Ishikawa (cell line): ENCODE measurements around the gene DENND1A.

Experiments
- CEBPB ChIP-seq: IDR thresholded peaks from 2 replicates; pipeline ENCODE4 v1.6.1; 2012
- CREB1 ChIP-seq: IDR thresholded peaks from 2 replicates; pipeline ENCODE4 v1.6.1; 2012; ENCODE audit warnings: low read depth
- EGR1 ChIP-seq: IDR thresholded peaks from 2 replicates; pipeline ENCODE4 v1.6.1; 2012
- EP300 ChIP-seq: IDR thresholded peaks from 2 replicates; pipeline ENCODE4 v1.6.1; 2012; ENCODE audit warnings: borderline replicate concordance
- FOXM1 ChIP-seq: IDR thresholded peaks from 2 replicates; pipeline ENCODE4 v1.6.1; 2012; ENCODE audit warnings: low read depth, borderline replicate concordance
- MAX ChIP-seq: IDR thresholded peaks from 2 replicates; pipeline ENCODE4 v1.6.1; 2012
- NFIC ChIP-seq: IDR thresholded peaks from 2 replicates; pipeline ENCODE4 v1.6.1; 2012
- RAD21 ChIP-seq: IDR thresholded peaks from 2 replicates; pipeline ENCODE4 v1.6.1; 2012; ENCODE audit warnings: low read depth
- REST ChIP-seq: IDR thresholded peaks from 2 replicates; pipeline ENCODE4 v1.6.1; 2012; ENCODE audit warnings: low read depth, mild to moderate bottlenecking
- TAF1 ChIP-seq: IDR thresholded peaks from 2 replicates; pipeline ENCODE4 v1.6.1; 2012; ENCODE audit warnings: low read depth, mild to moderate bottlenecking
- TCF12 ChIP-seq: IDR thresholded peaks from 2 replicates; pipeline ENCODE4 v1.6.1; 2012; ENCODE audit warnings: low read depth
- TEAD4 ChIP-seq: IDR thresholded peaks from 2 replicates; pipeline ENCODE4 v1.6.1; 2012
- USF1 ChIP-seq: IDR thresholded peaks from 2 replicates; pipeline ENCODE4 v1.6.1; 2012
- YY1 ChIP-seq: IDR thresholded peaks from 2 replicates; pipeline ENCODE4 v1.6.1; 2012; ENCODE audit warnings: low read depth
- ZBTB7A ChIP-seq: IDR thresholded peaks from 2 replicates; pipeline ENCODE4 v1.6.1; 2012; ENCODE audit warnings: low read depth

Gene DENND1A

GRCh38 chr9:123660691-123661466 lies 269.0 kb downstream of the DENND1A start:
- TF ChIP-seq TAF1 (no peak), MAX (no peak), FOXM1 (no peak), CEBPB (no peak), EGR1 (no peak), TEAD4 (no peak), EP300 (no peak), REST (no peak), ZBTB7A (no peak), USF1 (no peak), RAD21 (no peak), YY1 (no peak), NFIC (no peak), CREB1 (no peak), TCF12 (no peak)

- TF ChIP-seq EGR1 (no peak), NFIC (no peak), MAX (no peak), CEBPB (no peak), CREB1 (no peak), EP300 (no peak), REST (no peak), TEAD4 (no peak), ZBTB7A (no peak), USF1 (no peak), YY1 (no peak), TAF1 (no peak), TCF12 (no peak), FOXM1 (no peak), RAD21 (no peak)
Measured at GRCh38 chr9:123659358-123659757, 270.6 kb downstream of the DENND1A start.

- TF ChIP-seq CREB1 (no peak), USF1 (no peak), CEBPB (no peak), TEAD4 (no peak), EP300 (no peak), REST (no peak), MAX (no peak), TCF12 (no peak), ZBTB7A (no peak), RAD21 (no peak), FOXM1 (no peak), EGR1 (no peak), YY1 (no peak), NFIC (no peak), TAF1 (no peak)
Measured at GRCh38 chr9:123658792-123659191, 271.1 kb downstream of the DENND1A start.

GRCh38 chr9:123657941-123658340 lies 272.0 kb downstream of the DENND1A start:
- TF ChIP-seq ZBTB7A (no peak), TCF12 (no peak), YY1 (no peak), CREB1 (no peak)
